Activated T-helper 9 cell treated with anti-CD3 and anti-CD28 coated beads, Interleukin-2, amount 50 U/mL, for 16 hours (primary cell): ENCODE results near the gene PCCA.
"Not testable (repeated sequence)": the region's sequence is repeated elsewhere in the genome, so short reads cannot be mapped to it uniquely, and the experiment has no call there.

Source experiments
- DNase-seq: peaks from one replicate; pipeline ENCODE4 v3.0.0-alpha.2; 2020; ENCODE audit warnings: low read depth

PCCA gene

GRCh38 chr13:100510208-100510957 is 421.5 kb downstream of the PCCA start:
- no peak for DNase-seq

DNA sequence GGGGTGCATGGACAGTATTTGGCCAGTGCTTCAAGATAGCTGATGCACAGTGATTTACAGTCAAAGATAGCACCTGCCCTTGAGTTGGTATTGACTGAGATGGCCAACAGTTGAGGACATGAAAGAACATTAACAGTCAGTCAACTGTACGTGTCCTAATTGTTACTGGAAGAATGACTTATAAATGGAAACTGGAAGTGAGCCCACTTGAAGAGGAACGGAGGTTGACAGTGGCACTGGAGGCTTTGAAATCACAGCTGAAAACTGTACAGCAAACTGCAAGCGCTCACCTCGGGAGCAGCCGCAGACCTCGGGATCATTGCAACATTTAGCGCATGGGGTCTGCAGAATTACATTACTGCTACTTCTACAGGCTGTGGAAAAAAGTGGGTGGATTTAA is 422.6 kb downstream of the PCCA start:
- no peak for DNase-seq

- DNase-seq = no peak
These were observed 423.5 kb downstream of the PCCA start for GRCh38 chr13:100512422-100512821.

DNA sequence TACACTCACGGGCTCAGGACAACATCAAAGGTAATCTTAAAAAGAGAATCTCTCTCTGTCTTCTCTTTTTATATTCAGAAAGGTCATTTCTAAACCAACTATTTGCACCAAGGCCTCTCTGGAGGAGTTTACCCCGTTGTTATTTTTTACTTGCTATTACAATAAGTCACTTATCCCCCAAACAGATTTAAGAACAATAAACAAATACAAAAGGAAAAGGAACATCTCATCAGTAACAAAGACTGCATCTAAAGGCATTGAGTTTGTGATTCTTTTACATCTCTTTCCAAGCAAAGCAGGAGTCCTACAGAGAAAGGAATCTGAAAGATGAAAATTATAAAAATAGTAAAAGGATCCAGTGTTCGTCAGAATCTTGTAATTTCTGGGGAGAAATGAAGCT is 424.3 kb downstream of the PCCA start:
- no peak for DNase-seq

DNA sequence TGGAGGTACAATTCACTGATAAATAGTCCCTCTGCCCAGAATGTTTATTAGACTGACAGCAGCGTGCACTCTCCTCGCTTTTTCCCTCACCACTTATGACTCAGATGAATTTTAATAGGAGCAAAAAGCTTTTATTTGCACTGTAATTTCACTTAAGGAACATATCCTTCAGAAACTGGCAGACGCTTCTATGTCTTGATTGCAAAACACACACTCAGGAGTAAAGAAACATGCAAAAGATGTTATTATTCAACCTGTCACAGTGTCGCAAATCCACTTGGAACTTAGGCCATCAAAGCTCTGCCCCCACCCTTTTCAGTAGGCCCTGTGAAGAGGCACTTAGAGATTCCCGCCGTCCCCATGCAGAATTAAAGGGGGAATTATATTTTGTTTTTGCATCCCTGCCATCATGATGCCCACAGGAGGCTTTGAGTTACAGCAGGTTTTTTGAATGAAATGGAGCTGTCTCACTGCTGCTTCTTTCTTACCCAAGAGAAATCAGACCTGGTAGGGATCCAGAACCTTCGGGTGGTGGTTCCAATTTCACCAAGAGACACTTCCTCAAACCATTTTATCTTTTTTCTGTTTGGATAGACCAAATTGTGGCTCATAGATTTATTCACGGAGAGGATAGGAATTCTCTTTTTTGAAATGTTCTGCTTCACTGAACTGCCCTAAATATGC is 425.2 kb downstream of the PCCA start:
- DNase-seq = no peak

DNA sequence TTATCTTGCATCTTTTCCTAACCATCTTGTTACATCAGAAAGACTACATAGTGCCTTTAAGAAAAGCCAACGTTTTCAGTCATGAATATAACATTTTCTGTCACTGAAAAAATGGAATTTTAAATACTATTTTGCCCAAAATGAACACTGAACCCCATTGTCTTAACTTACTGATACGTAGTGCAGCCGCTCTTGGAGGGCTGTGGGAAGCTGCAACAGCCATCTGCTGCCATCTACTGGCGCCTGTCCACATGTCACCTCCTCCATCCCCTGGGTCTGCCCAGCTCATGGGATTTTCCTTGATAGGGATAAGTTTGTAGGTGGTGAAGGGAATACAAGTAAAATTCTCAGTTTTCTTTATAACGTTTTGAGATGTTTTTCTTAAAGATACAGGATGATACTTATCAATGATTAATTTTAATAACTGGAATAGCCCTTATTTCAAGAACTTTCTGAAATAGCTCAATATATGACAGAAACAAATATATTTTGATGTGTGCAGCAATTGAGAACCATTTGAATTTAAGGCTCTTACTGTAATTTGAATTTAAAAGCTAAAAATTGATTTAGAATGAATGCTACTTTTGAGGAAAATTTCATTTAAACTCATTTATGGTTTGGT is 426.0 kb downstream of the PCCA start:
- DNase-seq = peak; percentile 52

GRCh38 chr13:100515410-100515800 is 426.5 kb downstream of the PCCA start:
- no peak for DNase-seq

DNA sequence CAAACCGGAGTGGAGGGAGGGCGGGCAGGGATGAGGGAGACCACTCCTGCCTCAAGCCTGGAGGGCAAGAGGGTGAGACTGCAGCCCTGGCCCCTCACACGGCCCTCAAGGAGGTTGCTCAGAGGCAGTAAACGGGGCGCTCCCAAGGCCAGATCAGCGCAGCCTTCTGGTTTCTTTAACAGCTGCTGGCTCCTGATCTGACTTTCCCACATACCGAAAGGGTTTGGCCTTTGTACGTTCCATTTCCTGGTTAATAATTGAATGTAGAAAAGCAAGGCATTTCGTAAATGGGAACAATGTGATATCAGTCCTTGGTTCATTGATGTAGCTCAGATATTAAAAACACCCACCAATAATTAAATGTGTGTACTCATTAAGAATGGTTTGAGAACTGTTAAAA is 428.2 kb downstream of the PCCA start:
- DNase-seq = no peak

GRCh38 chr13:100517728-100518127 is 428.8 kb downstream of the PCCA start:
- DNase-seq = no peak

DNA sequence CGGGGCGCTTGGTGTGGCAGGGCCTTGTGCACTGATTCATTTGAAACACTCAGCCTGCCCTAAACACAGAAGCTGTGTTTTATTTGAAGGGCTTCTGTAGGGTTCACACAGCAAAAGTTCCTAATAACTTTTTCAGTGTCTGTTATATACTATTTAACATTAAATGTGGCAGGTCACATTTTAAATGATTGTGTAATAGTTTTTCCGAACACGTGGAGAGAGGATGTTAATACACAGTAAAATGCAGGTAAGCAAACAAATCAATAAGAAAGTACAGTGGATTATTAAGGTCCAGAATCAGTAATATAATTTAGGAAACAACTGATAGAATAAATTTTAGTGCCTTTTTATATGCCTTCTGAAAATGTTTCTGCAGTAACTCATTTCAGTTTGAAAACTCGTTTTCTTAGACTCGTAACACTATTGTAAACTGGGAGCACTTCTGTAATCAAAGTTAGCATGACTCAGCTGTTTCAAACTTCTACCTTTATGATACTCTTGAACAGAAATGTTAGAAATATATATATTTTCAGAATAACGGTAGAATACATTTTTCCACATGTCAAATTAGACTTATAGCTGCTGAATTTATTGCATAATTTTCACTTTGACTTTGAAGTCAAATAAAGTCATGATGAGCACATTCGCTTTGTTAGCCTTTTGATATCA is 429.6 kb downstream of the PCCA start:
- no peak for DNase-seq

DNA sequence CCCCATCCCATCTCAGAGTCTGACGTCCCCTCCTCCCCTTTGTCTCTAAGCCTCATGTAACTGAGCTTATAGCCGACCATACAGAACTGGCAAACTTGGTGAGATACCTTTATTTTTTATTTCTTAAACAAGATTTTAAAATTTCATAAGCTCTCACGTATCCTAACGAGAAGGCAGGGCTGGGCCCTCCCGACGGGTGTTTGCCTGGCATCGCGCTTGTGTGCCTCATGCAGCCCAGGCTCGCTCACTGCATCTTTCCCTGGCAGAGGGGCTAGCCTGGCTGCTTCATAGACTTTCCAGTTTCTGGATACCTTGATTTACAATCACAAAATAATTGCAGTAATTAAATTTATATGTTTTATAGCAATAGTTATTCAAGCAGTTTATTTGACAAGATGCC is 430.7 kb downstream of the PCCA start:
- DNase-seq = no peak

GRCh38 chr13:100520936-100521850 is 432.3 kb downstream of the PCCA start:
- no peak for DNase-seq

DNA sequence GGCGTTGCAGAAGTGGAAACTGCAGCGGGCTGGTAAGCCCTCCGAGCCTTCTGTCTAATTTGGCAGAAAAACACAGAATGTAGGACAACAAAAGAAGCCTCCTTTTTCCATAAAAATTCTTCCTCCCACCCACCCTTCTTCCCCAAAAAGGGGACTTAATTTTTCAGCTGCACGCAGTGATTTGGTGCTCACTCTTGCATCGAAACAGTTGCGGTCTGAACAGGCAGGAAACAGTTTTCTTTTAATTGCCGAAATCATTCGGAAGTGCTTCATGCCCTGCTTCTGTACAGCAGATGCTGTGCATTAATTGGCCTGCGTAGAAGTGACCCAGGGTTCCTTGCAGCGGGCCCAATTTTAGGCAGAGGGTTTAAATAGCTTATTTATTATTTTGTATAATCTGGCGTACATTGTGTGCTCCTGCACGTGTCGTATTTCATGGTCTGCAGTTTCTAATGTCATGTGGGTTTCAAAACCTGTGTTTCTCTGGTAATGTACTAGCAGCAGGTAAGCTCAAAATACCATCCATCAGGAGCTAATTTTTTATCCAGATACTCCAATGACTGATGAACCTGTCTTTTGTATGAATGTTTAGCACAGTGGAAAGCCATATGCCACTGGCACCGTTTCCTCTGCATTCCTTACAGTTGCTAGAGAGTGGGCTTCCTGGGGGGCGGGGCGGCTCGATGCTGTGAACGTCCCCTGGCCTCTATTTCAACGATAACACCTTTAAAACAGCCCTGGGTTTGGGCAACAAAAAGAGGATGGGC is 433.1 kb downstream of the PCCA start:
- no peak for DNase-seq

DNA sequence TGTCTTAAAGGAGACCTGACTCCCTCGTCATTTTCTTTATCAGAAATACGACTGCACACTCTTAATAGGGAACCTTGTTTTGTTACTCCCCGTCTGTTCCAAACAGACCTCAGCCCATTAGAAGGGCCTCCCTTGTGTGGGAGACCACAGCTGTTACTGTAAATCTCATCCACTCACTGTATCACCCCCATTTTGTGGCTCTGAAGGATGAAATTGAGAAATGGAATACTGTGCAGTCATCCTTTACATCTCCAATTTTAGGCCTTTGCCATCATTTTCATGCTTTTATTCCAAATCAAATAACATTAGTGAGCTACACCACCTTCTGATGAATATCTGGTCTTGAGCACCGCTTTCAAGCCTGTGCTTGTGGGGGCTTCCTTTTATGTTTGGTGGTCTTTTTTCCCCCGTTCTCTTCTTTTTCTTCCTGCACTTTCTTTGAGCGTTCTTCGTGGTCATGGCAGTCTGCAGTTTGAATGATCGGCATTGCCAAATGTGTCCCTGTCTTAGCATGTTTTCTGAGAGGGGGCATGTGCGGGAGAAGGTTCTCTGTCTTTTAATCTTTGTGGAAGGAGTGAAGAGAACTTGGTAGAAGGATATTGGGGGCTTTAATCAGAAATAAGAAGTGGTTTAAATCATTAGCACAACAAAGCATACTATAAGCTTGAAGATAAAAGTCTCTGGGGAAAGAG is 433.9 kb downstream of the PCCA start:
- DNase-seq = no peak

DNA sequence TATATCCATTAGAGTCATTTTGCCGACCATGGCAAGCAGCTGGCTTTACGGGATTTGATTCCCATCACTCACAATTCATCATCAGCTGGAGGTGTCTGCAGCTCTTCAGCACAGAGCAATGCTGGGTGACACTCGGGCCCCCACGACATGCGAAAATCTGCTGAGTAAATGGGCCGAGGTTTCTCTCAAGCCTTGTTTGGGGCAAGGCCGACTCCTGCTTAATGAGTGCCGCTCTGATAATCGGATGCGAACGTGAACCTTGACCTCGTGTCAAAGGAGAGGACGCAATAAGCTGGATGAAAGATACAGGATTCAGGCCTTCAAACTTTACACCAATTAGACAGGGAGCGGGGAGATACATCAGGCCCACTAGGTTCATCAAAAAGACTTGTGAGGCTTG is 434.5 kb downstream of the PCCA start:
- DNase-seq = no peak

DNA sequence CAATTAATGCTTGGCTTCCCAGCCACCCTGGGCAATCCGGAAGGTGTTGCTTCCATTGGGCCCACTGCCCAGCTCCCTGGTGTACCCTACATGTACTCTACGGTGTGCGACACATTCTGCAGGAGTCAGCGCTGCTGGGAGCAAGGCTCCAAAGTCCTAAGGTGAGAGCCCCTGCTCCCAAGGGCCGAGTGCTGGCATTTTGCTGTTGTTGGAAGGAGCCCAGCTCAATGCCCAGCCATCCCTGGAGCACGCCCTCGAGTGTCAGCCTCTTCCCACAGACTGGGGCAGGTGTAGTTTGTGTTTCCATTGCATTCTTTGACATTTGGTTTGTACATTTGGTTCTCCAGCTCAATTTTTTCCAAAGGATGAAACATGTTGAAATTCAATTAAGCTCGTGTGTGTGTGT is 435.1 kb downstream of the PCCA start:
- no peak for DNase-seq

DNA sequence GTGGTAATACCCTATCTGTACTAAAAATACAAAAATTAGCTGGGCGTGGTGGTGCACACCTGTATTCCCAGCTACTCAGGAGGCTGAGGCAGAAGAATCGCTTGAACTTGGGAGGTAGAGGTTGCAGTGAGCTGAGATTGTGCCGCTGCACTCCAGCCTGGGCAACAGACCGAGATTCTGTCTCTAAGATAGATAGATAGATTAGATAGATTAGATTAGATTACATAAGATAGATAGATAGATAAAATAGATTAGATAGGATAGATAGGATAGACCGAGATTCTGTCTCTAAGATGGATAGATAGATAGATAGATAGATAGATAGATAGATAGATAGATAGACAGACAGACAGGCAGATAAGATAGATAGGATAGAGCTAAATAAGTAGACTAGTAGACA is 435.8 kb downstream of the PCCA start:
- DNase-seq = not testable (repeated sequence)

GRCh38 chr13:100525453-100526317 is 436.8 kb downstream of the PCCA start:
- DNase-seq = no peak

DNA sequence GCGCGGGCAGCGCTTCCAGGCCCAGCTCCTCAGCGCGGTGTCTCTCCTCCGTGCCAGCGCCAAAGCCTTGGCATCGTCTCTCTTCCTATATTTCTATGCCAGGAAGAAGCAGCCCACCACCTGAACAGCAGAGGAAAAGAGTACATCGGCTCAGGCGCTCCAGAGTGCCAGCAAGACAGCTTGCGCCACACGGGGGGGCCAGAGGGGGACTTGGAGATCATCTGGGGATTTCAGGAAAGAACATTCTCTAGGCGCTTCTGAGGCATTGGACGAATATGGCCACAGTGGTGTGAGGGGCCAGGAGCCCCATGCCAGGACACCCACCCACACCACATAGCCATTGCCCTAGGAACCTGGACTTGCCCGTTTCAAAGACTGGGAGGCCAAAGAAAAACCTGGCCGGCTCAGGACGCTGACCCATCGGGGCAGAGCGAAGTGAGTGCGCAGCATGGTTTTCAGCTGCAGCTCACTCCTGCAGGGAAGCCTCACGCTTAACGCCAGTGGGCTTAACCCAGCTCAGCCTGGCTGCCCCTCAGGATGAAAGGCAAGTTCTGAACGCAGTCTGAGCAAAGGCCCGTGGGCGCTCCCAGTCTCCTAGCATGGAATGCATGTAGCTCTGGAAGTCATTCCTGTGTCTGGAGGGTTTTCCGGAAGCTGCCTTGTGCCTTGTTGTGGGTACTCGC is 437.6 kb downstream of the PCCA start:
- DNase-seq = no peak
